Choroid plexus epithelial cell (primary cell): ENCODE results near the gene CSGALNACT2.

Experiments used
- DNase-seq: peaks from one replicate; pipeline ENCODE4 v3.0.0-alpha.2; 2010; ENCODE audit warnings: low read depth
- H3K4me3 ChIP-seq: 2 replicates; pipeline ENCODE4 v1.5.1; 2011; ENCODE audit warnings: low read depth, mild to moderate bottlenecking, control low read depth, low read length, moderate library complexity
- CTCF ChIP-seq: conservative IDR thresholded peaks from 2 replicates; pipeline ENCODE4 v1.5.1; 2011; ENCODE audit warnings: low read depth, mild to moderate bottlenecking, control low read depth, inconsistent platforms, low read length, moderate library complexity

CSGALNACT2 gene

DNA sequence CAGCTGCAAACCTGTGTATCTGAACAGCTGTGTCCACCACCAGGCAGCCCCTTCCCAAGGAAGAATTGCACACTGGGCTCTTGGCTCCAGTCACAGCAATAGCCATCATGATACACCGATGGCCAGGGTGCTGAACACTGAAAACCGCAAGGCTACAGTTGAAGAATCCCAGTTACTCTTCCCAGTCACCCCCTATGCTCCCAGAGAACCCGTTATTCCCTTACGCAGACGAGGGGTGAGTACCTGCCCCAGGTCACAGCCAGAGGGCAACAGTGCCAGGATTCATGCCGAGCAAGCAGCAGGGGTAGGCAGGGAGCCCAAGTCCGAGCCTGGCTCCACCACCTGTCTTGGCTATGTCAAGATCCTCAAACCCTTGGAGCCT lies 70.8 kb downstream of the CSGALNACT2 start:
- TF ChIP-seq CTCF = no peak
- no peak for DNase-seq
- no peak overlapping the region for H3K4me3 ChIP-seq

GRCh38 chr10:43209651-43210141 lies 71.5 kb downstream of the CSGALNACT2 start:
- no peak overlapping the region for H3K4me3 ChIP-seq
- TF ChIP-seq CTCF = no peak
- DNase-seq = no peak

GRCh38 chr10:43210556-43210955 lies 72.3 kb downstream of the CSGALNACT2 start:
- DNase-seq = no peak
- no peak for TF ChIP-seq CTCF
- H3K4me3 ChIP-seq = no peak overlapping the region

DNA sequence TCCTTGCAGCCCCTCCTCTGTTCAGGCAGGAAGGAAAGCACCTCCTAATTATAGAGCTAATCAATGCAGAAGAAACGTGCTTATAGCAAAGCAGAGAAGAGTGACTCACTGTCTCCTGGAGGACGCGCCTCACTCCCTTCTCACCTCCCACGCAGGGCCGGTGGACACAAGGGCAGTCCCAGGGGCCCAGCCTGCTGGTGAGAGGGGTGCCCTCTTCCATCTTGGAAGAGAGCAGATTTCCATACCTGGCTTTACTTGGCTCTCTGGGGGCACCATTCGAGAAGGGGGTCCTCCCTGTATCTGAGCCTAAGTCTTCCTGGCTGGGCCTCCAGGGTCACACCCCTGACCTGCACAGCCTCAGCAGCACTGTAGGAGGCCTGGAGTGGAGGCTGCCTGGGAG lies 72.8 kb downstream of the CSGALNACT2 start:
- no peak for TF ChIP-seq CTCF
- peak; percentile 21 for DNase-seq
- no peak overlapping the region for H3K4me3 ChIP-seq

GRCh38 chr10:43211431-43212042 lies 73.3 kb downstream of the CSGALNACT2 start:
- no peak overlapping the region for H3K4me3 ChIP-seq
- DNase-seq = no peak
- no peak for TF ChIP-seq CTCF

DNA sequence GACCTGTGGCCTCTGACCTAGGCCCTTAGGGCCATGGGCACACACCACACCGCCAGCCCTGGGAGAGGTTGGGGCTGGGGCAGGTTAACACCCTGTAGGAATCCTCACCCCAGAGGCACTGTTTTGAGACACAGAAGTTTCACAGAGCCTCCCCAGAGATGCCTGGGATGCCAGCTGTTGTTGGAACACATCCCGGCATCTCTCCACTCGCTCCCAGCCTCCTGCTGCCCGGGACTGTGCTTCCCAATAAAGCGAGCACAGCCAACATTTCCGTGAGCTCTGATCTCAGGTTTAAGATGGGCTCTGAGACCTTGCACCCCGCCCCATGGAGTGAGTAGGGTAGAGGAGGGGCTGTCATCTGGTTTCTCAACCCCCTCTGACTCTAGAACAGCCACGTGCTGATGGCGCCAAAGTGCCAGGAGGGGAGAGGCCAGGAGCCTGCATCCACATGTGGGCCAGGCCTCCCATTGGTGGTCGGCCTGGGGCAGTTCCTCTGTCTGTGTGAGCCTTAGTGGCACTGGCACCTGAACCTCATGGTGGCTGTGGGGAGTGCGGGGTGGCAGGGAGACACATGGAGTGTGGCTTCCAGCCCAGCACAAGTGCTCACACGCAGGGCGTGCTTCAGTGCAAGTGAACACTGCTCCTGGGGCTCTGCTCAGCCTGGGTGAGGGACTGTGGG lies 73.9 kb downstream of the CSGALNACT2 start:
- no peak overlapping the region for H3K4me3 ChIP-seq
- no peak for DNase-seq
- no peak for TF ChIP-seq CTCF
